CD4-positive, alpha-beta T cell treated with Interleukin-4 for 4 hours (primary cell): Measurements from ENCODE around the gene OR12D1.
"Not testable (repeated sequence)": the region's sequence is repeated elsewhere in the genome, so short reads cannot be mapped to it uniquely, and the experiment has no call there.

Experiments
- DNase-seq: peaks from one replicate; pipeline ENCODE4 v3.0.0-alpha.2; 2020

OR12D1 gene

DNA sequence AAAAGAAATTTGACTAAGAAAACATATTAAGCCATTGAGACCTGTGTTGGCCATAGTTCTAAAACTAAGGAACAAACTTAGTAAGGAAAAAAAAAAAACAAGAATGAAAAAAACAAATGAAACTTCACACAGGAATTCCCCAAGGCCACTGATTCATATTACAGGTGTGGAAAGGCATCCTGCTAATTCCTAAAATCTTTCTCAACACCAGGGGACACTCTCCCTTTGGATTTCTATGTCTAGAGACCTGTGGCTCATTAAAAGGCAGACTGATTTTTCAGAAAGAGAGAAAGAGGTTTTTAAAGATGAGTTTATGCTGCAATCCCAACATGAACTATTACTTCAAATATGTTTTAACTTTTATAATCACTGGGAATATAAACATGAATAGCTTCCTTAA lies at the start of gene OR12D1:
Gene OR12D1, plus strand, starts transcription at position 341 of the 400 bp plus-strand sequence.
- DNase-seq = no peak

- DNase-seq = no peak
Measured at GRCh38 chr6:29368765-29369164, 46.0 kb upstream of the OR12D1 start, which contains the start of gene OR5V1. Gene OR5V1 (minus strand): TSS chr6:29368865. CDS start chr6:29356195, 12,670 bp downstream.

DNA sequence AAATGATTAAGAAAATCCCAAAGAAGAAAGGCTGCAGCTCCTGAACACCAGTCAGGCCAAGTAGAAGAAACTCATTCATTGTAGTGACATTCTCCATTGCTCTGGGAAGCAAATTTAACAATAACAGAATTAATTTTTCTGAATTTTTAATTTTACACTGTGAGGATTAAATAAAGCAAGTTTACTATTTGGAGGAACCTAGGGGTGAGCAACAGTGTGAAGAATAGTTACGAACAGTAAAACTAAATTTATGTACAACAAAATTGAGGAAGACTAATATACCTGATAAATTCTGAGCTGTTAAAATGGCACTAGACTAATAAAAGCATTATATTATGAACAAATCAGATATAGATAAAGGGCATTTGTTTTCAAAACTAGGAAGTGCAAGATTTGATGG lies 39.5 kb upstream of the OR12D1 start, which contains the start of gene OR12D3:
Gene OR12D3, minus strand, starts transcription at position 101 of the 400 bp plus-strand sequence. Its CDS starts 4 bp downstream, at position 97.
- no peak for DNase-seq

DNA sequence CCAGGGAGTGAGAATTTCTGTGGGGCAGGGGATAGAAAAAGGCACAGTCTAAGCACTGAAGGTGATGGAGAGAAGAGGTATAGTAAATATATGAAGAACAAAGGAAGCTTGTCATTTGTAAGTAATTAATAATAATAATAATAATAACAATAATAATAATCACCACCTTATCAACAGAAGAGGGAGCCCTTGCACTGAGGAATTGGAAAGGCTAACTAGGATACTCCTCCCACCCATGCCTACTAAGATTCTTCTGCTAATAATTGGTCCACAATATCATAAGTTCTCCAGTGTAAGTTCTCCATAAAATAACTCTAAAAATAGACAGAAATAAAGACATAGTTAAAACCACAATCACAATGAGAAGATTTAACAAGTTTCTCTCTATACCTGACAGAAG lies 38.7 kb upstream of the OR12D1 start:
- DNase-seq = no peak

DNA sequence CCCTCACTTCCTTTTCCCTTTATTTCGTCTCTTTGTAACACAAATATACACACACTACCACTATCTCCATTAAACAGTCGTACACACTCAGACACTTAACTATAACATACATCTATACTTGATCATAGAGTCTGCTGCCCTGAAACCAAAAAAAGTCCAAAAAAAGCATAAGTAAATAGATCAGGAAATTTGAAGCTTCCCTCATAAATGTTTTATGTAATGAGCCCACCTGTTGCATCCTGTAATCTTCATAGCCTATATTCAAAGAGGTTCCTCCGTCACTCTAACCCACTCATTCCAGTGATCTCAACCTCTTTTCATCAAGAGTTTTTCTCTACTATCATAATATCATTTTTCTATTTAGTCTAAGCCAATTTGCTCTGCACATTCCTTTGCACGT lies 26.2 kb upstream of the OR12D1 start:
- no peak for DNase-seq

DNA sequence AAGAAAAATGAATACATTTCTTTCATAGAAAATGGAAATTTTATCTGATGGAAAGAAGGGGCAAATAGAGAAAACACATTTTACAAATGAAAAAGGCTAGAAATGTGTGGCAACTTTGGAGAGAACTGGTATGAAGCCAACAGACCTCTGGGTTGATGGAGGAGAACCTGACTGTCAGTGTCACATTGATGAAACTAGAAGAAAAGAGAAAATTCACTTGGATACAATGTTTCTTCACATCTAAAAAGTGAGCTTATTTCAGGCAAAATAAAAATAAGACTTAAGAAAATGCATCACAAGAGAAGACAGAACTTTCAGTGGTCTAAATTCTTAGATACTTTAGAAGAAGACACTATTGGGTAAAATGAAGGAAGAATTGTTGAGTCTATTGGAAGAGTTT lies 19.4 kb upstream of the OR12D1 start, which contains the start of gene OR12D2:
Gene OR12D2, plus strand, starts transcription at position 301 of the 400 bp plus-strand sequence. CDS start 1,069 bp downstream, outside the sequence.
- DNase-seq = no peak

DNA sequence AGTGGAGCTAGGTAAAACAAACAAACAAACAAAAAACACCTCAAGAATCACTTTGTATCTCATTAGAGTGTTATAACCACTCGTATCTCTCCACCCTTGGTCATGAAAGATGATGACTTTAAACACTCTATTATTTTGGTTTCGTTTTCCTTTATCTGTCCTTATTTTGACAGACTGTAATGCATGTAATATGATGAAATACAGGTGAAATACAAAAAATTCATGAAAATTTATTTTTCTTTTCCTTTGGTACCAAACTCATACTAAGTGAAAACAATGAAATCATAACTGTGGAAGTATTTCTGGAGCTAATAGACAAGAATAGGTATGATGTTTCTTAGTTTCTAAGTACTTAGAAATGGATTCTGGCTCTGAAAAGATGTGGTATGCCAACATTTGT lies 15.2 kb upstream of the OR12D1 start:
- no peak for DNase-seq

- DNase-seq = no peak
Measured at GRCh38 chr6:29403801-29404200, 10.9 kb upstream of the OR12D1 start.

DNA sequence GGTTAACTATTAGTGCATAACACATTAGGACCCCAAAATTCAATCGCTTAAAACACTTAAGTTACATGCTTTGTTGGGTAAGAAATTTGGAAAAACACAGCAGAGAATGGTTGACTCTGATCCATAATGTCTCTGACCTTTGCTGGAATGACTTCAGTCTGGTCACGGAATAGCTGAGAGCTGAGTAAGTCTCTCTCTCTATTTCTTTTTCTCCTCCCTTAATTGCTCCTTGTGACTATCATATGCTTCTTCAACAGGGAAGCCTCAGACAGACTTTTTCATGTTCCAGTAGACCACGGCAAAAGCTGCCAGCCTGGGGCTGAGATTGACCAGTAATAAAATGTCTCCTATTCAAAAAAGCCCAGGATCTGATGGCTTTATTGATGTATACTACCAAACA lies 4.8 kb downstream of the OR12D1 start:
- DNase-seq = no peak

DNA sequence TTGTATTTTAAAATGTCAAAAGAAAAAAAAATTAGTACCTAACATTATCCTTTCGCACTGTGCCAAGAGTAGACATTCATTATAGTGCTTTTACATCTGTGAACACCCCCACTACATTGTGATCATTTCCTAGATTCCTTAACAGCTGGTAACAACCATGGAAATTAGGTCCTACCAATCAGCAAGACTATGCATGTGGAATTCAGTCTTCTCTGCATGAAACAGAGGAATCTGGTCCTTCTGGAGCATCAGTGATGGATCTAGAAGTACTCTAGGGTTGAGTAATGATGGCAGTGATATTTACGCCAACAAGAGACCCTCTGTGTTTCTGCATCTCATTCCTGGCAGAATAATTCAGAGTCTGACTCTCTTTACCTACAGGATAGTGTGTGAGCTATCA lies 9.4 kb downstream of the OR12D1 start:
- no peak for DNase-seq

GRCh38 chr6:29424575-29424974 lies 9.8 kb downstream of the OR12D1 start:
- no peak for DNase-seq

- no peak for DNase-seq
Measured at GRCh38 chr6:29425075-29425474, 10.3 kb downstream of the OR12D1 start.

DNA sequence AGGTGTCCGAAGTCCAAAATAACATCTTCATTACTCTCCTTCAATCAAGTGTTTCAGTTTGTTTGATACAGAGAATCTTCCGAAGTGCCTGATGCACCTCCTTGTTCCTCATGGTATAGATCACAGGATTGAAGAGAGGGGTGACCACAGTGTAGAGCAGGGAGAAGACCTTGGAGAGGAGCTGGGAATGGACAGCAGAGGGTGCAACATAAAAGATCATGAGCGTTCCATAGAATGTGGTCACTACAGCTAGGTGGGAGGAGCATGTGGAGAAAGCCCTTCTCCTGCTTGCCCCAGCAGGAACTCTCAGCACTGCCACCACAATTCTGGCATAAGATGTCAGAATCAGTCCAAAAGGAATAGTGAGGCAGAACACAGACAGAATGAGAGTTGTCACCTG lies 11.9 kb downstream of the OR12D1 start:
- DNase-seq = no peak

- DNase-seq = not testable (repeated sequence)
Measured at GRCh38 chr6:29436730-29437129, 22.0 kb downstream of the OR12D1 start.

DNA sequence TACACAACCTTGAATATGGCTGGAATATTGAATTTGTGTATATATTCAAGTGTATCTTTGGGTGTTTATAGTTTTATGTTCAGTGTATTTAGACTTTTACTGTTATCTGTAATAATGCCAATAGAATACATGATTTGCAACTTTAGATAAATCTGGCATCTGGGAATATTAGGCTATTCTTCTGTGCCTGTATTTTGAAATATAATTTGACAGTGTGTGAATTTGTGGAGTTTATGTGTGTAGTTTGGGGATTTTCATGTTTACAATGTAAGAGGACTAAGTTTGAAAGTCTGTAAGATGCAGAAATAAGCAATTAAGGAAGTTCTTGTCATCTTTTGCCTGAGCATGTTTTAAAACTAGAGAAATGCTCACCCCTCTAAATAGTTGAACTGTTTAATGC lies 24.3 kb downstream of the OR12D1 start, which contains the start of gene OR10C1:
Gene OR10C1, plus strand, starts transcription at position 301 of the 400 bp plus-strand sequence. CDS start 710 bp downstream, outside the sequence.
- DNase-seq = no peak

DNA sequence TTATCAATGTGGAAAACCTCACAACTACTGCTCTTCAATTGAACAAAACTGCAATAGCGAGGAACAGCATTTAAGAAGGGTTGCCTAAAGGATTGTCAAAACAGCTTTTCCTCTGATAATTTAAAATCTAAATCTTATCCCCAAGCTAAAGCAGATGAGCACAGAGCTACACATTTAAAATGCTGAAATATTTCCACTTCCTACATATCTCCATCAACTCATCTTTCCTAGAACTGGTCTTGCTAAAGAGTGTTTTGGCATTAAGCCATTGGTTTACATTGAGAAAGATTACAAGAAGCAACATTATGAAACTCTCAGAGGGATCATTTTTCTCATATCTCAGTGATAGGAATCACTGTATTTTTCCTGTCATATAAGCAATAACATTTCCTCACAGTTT lies 28.0 kb downstream of the OR12D1 start:
- no peak for DNase-seq

DNA sequence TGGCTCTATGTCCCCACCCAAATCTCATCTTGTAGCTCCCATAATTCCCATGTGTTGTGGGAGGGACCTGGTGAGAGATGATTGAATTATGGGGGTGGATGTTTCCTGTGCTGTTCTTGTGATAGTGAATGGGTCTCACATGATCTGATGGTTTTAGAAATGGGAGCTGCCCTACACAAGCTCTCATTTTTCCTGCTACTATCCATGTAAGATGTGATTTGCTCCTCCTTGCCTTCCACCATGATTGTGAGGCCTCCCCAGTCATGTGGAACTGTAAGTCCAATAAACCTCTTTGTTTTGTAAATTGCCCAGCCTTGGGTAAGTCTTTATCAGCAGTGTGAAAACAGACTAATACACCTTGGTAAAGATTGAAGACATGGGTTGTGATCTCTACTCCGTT lies 29.3 kb downstream of the OR12D1 start:
- not testable (repeated sequence) for DNase-seq

DNA sequence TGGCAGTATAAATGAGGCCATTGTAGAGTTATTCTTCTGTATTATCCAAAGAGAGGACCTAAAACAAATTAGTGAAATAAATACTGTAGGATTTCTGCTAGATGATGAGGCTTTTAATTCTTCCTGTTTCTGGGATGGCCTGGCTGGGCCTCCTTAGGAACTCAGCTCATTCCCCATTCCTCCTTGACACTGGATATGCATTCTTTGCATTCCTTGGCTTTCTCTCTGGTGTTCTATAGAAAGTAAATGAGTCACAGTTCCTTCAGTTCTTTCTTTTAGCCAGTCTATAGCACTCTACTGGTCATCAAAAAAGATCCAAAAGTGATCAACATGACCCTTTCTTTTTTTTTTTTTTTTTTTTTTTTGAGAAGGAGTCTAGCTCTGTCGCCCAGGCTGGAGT lies 32.9 kb downstream of the OR12D1 start:
- no peak for DNase-seq

- no peak for DNase-seq
Measured at GRCh38 chr6:29451471-29452193, 36.9 kb downstream of the OR12D1 start.

GRCh38 chr6:29456971-29457370 lies 42.2 kb downstream of the OR12D1 start, which contains the start of the genes OR11A1 and OR2H1:
Gene OR11A1 (minus strand): TSS chr6:29457071. CDS start chr6:29427641, 29,430 bp downstream.
Gene OR2H1 (plus strand): TSS chr6:29457155. CDS start chr6:29461770, 4,615 bp downstream.
- no peak for DNase-seq

DNA sequence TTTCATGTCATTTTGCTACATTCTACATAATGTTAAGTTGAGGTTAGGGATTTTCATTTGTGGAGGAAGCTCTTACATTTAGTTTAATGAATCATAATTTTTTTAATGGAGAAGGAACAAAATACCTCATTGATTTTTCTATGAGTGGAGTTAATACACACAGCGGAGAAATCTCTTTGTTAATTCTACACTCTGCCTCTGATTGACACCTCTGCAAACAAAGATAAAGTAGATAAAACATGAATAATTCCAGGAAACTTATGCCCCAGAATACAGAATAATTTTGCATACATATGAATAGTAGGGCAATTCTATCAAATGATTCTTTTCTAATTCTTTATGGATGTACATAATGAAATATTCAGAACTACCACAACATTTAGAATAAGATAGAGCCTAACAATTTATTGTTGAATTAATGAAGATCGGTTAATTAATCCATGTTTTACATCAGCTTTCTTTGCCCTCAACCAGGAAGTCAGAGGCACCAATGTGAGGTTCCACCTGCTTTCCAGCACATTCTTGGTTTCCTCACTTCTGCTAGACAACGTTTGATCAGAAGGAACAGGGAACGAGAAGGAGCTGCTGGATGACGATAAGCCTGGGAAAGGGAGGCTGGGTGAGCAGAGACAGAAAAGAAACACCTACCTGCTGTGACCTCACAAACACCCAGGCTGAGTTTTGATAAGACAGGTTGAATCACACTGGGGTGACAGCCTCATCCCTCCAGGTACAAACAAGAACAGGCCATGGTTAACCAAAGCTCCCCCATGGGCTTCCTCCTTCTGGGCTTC lies 46.5 kb downstream of the OR12D1 start:
- DNase-seq = no peak

GRCh38 chr6:29462022-29462421 lies 47.3 kb downstream of the OR12D1 start:
- no peak for DNase-seq

- no peak for DNase-seq
Measured at GRCh38 chr6:29465279-29465678, 50.6 kb downstream of the OR12D1 start.

DNA sequence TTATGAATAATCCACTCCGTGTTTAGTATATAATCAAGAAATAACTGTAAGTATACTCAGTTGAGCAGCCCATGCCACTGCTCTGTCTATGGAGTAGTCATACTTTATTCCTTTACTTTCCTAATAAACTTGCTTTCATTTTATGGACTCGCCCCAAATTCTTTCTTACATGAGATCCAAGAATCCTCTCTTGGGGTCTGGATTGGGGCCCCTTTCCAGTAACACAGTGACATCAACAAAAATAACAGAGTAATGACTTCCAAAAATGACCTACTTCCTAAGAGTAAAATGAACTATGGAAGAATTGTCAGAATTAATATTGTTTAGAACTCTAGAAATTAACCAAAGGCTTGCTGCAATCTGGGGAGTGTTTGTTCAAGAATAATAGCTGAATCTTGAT lies 51.1 kb downstream of the OR12D1 start:
- DNase-seq = no peak
